NCI-H82 (cell line): ENCODE measurements around the gene MDFIC2.
"Not testable (repeated sequence)": the region's sequence is repeated elsewhere in the genome, so short reads cannot be mapped to it uniquely, and the experiment has no call there.

Experiments used
- DNase-seq: peaks from one replicate; lab custom pipeline; 2025; lab: John Stamatoyannopoulos, UW

The MDFIC2 gene

DNA sequence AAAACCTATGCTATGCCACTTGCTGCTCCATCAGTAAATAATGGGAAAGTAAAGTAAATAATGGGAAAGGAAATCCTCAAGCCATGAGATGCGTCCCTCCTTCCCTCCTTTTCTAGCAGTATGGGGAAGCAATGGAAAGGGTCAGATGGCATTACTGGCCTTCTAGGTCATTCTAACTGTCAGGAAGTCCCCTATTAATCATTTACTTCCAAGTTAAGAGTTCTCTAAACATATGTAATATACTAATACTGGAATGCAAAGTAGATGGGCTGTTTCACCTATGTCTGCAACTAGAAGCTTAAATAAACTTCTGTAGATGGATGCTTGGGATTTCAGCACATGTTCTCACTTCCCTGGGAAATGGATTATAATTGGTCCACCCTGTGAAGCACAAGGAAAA is 55.9 kb downstream of the MDFIC2 start:
- DNase-seq, result no peak

DNA sequence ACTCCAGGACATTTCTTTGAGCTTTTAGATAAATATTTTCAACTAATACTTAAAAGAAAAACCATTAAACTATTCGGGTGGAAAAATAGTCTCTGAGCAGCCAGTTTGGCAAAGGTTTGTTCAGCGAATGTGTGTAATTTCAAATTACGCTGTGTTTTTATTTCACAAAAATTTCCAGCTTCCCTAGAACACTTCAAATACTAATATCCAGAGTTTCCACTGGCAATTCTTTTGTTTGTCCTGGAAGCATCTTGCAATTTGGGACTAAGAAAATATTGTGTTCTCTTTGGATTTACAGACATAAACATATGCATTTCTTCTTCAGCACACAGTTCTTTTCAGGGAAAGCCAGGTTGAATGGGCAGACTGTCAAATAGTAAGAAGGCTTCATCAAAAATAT is 61.9 kb downstream of the MDFIC2 start:
- no peak for DNase-seq

DNA sequence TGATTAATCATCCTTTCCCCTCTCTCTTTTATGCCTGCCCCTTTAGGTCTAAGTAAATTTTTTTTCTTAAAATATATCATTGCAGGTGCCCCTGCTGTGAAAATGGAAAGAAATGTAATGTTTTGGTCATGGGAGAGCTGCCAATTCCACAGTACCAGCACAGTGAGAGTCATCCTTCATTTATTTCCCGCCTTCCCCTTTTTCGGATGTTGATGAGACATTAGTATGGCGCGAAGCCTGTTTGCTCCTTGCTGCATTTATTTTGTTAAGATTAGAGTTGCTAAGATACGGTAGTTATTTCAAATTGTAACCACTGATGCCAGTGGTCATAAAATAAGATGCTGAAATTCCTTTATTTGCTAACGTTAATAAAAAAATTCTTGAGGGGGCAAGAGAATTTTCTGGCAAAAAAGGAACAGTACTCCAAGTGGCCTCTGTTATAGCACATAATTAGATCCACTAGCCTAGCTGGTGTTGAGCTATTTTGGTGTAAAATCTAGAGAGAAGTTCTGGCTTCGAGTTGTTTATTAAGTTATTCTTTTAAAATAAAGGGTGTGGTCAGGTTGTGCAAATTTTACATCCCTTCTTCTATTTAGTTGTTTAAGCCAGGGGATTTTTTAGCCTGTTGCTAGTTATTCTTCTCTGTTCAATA is 62.8 kb downstream of the MDFIC2 start:
- no peak for DNase-seq

DNA sequence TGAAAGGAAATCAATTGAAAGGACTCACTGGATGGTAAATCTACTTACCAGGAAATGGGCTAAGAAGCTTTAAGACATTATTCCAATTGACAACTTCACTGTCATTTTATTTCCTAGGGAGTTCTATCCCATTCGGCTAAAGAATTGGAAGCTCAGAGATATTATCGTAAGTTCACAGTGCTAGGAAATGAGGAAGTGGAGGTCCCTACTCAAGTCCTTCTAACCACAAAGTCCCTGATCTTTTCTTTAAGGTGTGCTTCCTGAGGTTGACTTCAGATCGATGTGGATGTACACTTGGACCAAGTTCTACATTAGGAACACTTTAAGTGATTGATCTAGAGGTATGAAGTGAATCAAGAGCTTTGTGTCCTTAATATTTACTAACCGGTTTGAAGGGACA is 63.6 kb downstream of the MDFIC2 start:
- DNase-seq, result no peak

DNA sequence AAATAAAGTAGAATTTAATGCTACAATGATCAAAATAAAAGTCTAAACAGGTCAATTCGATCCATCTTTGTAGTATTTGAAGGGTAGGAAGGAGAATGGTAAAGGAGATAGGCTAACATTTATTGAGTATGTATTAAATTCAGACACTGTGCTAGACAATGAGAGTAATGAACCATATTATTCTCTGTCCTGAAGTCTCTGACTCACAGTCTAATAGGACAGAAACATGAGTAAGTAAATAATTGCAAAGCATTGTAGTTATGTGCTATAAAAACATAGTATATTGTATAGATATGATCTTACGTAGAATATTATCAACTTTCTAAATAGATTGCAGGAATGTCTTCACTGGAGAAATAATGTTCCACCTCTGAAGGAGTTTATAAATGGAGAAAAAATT is 64.5 kb downstream of the MDFIC2 start:
- no peak for DNase-seq

DNA sequence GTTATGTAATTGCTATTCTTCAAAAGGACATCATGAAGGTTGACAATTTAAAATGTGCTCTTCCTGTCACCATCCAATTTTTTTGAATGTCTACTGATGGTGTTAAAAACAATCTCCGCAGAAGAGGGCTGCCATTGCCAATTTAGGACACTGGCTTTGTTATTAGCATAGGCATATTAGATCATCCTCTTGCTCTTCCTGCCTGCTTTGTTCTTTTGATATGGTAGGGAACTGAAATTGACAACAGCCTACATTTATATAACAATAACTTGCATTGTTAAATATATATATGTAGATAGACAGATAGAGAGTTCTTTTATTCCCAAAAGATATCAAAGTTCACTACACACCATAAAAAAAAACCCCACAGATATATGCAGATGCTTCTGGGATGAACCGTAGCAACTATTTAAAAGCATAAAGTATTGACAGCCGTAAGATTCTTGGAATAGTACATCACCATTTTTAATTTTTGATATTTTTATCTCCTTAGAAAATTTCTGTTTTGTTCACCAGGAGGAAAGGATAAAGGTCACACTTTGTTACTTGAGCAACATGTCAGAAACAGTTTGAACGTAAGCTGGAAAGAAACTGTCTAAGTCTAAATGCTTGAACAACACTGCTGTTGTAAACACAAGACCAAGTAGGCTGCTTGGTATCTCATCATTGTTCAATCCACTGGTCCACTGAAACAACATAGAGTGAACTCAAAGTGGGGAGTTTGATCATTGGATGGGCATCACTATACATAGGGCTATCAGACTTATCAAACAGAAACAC is 66.5 kb downstream of the MDFIC2 start:
- DNase-seq, result no peak

DNA sequence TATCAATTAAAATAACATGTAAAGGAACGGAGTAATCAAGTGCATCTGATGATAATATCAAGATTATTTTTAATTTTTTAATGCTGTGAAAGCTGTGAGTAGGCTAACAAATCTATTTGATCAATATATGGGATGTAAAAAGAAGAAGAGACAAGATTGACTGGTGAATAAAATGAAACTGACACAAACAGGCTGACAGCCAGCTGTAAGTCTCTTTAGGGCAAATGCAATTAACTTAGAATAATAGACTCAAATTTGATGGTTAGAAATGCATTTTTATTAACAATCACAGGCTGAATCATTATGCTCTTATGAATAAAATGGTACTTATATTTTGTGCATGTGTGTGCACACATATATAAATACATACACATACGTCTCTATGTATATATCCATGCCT is 68.0 kb downstream of the MDFIC2 start:
- no peak for DNase-seq

DNA sequence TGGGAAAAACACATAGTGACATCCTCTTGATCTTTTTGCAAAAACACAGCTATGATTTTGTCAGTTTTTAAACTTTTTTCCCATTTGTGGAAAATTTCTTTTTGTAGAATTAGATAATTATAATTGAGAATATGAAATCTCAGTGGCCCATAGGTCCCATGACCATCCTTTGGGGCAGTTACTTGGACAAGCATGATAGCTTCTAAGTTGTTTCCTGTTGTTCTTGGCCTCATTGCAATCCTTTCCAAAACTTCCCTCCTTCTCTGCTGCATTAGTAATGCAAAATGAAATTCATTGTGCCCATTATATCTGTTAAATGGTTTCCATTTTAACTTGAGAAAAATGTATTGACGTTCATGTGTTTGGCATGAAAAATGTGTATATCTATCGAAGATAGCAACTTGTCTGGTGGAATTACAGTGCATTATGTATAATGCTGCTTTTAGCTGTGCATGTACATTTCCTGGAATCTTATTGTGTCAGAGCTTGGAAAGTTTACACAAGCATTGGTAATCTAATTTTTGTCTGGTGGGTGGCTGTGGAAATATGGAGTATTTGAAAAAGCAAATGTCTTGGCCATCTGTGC is 70.0 kb downstream of the MDFIC2 start:
- DNase-seq, result no peak

DNA sequence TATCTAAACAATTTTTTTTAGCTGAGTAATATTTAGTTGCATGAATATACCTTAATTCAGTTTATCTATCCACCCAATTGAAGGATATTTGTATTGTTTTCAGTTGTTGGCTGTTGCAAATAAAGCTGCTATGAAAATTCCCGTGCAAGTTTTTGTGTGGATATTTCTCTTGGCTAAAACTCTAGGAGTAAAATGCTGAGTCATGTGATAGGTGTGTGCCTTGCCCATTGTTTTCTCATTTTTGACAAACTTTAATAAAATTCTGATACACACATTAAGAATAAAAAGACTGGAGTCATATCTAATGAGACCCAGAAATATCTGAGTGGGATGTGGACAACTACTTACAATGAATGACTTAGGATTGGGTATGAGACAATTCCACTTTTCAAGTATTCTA is 78.6 kb downstream of the MDFIC2 start:
- no peak for DNase-seq

DNA sequence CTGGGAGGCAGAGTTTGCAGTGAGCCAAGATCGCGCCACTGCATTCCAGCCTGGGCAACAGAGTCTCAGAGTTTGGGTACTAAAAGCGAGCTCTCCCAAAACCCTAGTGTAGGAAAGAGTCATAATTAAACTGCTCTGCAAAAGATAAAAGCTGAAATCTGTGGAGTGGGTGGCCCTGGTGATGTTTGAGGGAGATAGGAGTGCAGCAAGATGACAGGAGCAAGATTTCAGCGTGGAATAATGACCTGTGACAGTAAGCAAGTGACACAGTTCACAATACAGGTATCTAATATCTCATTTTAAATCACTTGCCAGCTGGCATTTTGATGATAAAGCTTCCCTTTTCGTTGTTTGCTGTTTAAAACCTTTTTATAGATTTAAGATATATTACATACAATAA is 79.3 kb downstream of the MDFIC2 start:
- no peak for DNase-seq

DNA sequence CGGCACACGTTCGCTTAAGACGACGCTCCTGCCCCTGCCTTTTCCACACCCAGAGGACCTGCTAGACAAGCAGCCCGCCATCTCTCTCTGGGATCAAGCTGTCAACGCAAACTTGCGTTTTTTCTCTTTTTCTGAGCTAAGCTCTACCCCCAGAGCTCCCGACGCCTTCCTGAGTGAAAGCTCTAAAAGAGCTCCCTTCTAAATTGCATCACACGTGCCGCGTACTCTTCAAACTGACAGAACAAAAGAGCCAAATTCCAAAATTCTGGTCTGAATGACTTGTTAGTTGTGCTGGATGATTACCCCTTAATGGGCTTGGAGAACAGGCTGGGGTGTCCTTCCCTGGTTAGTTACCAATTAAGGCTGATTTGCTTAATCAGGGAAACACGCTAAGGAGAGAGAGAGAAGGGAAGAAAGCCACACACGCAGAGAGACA is 81.2 kb downstream of the MDFIC2 start:
- no peak for DNase-seq

DNA sequence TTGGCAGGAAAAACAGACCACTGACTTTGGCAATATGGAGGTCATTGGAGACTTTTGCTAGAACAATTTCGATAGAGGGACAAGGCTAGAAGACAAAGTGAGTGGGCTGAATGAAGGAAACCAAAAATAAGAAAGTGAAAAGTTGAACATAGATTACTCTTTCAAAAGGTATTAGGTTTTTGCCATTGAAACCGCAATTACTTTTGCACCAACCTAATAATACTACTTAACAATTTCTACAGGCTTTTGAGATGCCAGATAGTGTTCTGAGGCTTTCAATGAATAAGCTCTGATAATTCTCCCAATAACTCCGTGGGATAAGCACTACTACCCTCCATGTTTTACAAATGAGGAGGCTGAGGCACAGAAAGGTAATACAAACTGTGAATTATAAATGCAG is 85.0 kb downstream of the MDFIC2 start:
- no peak for DNase-seq

DNA sequence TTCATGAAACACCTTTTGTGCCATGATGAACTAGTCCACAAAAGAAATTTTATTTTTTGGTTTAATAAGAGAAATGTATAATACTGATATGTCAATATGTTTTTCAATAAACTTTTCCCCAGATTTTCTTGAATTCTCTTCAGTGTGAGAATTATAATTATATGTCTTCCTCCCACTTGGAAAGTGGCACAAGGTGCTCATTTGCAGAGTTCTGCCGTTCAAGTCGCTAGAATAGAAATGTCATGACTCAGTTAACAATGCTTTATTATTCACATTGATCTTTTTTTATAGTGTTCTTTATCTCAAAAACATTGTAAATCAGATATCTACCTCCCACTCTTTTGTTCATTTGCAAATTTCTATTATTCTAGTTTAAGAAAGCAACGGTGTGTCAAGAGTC is 87.3 kb downstream of the MDFIC2 start:
- no peak for DNase-seq

DNA sequence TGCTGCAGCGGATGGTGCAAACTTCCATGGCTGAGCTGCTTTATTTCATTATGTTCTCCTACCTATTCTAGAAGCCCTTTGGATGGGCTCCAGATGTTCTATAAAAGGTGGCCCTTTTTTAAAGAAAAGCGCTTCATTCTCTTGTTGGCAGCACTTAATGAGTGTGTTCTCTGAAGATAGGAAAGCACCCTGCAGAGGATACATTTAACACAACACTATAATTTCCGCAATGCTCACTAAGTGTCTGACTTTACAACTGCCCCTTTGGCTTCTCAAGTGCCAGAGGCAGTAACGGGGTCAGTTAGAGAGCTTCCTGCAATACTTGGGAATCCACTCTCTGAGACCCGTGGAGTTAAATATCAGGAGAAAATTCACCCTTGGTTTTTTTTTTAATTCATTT is 88.1 kb downstream of the MDFIC2 start:
- DNase-seq, result no peak

DNA sequence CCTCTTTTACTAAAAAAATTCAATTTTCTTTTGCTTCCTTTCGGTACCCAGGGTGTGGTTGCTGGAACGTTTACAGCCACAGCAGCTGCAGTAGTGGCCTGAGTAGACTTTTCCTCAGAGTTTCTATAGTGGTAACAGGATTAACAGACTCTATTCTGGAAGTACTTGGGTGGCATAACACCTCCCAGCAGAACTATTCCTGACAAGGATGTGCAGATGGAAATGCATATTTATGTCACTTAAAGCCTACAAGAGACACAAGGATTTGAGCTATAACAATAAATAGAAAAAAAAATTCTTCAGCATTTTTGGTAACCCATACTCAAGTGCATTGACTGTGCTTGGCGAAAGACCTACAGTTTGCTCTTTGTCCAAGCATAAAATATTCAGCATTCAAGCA is 94.0 kb downstream of the MDFIC2 start:
- no peak for DNase-seq

DNA sequence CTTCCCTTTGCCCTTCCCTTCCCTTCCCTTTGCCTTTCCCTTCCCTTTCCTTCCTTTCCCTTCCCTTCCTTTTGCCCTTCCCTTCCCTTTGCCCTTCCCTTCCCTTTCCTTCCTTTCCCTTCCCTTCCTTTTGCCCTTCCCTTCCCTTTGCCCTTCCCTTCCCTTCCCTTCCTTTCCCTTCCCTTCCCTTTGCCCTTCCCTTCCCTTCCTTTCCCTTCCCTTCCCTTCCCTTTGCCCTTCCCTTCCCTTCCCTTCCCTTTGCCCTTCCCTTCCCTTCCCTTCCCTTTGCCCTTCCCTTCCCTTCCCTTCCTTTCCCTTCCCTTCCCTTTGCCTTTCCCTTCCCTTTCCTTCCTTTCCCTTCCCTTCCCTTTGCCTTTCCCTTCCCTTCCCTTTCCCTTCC is 101.2 kb downstream of the MDFIC2 start:
- not testable (repeated sequence) for DNase-seq

DNA sequence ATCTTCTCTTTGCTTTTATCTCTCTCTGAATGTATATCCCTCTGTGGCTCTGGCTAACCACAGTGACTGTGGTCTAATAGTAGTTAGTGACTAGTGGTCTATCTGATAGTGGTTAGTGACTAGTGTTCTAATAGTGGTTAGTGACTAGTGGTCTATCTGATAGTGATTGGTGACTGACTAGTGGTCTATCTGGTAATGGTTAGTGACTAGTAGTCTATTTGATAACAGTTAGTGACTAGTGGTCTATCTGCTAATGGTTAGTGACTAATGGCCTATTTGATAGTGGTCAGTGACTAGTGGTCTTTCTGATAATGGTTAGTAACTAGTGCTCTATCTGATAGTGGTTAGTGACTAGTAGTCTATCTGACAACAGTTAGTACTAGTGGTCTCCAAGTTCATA is 110.5 kb downstream of the MDFIC2 start:
- no peak for DNase-seq

DNA sequence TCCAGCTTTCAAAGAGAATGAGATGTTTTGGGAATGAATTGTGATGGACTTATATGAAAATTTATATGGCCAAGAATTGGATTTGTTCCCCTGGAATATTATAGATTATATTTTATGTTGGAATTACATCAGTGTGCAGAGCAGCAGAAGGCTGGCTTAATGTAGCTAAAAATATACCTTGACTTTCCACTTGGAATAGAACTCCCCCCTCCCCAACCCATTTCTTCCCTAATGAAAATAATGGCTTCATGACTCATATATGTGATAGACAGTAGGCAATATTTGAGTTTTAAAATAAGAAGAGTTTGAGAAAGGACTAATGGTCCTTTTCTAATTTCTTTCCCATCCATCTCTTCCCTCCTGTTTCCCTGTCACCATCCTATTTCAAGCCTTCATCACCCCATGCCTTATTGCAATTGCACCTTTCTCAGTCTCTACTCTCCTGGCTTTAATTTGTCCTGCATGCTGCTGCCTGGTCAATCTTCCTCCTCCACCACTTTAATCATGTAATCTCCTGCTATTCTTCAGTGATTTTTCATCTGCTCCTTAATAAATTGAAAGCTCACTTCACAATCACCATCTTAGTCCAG is 122.5 kb downstream of the MDFIC2 start:
- DNase-seq, result no peak

DNA sequence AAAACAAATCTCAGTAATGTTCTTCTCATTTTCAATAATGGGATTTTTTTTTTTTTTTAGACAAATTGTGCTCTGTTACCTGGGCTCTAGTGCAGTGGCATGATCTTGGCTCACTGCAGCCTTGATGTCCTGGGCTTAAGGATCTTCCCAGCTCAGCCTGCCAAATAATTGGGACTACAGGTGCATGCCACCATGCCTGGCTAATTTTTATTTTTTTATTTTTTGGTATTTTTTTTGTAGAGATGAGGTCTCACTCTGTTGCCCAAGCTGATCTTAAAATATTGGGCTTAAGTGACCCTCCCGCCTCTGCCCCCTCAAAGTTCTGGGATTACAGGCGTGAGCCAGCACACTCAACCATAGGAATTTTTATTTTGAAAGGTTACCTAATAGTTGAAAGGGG is 126.2 kb downstream of the MDFIC2 start:
- no peak for DNase-seq

DNA sequence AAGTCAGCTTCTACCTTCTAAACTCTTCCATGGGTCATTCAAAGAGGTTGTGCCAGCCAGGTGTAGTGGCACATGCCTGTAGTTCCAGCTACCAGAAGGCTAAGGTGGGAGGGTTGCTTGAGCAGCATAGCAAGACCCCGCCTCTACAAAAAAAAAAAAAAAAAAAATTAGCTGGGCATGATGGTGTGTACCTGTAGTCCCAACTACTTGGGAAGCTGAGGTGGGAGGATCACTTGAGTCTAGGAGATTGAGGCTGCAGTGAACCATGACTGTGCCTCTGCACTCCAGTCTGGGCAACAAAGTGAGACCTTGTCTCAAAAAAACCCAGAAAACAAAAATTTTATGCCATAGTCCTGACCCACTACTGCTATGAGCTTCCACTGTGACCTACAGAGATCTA is 126.8 kb downstream of the MDFIC2 start:
- DNase-seq, result no peak

DNA sequence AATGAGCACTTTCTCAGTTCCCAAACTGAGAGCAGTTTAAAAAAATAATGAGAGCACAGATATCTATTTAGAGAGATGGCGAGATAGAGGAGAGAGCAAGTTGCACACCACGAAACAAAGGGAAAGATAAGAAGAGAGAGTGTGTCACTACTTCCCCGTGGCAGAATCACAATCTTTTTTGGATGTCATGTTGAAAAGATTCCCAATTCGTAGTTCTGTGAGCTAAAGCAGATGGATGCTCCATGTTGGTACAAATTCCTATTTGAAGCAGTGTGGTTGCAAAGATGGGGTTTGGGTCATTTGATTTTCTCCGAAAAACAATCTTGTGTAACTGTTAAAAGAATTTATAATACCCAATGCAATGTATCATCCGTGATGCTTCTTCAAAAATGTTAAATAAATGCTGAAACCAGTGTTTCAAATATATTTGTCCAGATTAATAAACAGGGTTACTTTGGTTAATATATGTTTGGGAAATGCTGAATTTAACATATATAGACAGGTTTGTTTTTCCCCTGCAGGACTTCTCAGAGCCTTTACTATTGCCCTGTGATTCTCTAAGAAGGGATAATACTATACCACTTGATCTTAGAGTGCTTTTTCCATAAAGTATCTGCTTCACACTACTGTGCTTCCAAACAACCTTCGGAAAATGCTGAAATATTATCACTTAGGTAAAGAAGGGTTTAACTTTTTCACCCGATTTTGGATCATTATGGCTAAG is 128.5 kb downstream of the MDFIC2 start:
- no peak for DNase-seq

DNA sequence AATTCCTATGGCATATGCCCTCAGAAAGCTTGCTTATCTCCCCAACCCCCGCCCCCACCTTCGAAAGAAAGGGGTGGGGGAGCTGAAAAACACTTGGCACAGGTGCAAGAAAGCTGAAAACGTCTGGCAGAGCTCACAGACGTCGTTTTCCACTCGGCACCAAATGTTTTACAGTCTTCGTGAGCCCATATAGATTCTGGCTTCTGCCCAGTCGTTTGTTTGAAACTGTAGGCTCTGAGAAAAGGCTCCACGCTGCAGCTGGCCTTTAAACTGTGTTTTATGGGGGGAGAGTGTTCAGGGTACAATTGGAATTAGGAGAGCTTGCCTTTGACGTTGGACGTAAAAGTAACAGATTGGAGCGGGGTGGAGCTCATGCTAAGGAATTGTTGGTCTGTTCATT is 130.3 kb downstream of the MDFIC2 start:
- DNase-seq, result no peak
